Measurements from ENCODE around the gene LDHA. TPM values are rescaled to one million over a fixed set of nuclear protein-coding genes. Genes with fewer than 3 reads are reported as not detected.

The LDHA gene
- total and polyA plus RNA-seq, 2 of the 13 experiments (the other 11 are each of a cell fraction or from before 2014, with no cell fraction given), result 805 to 1,547 TPM

GRCh38 chr11:18395735-18396504, 1.6 kb downstream of the LDHA start (continued):
- TF ChIP-seq HES4 (CRISPR knock-in tag; IDR thresholded peaks at IDR 0.05; ENCODE audit: borderline replicate concordance), result 0 out of 2 replicates have a peak, but pooled peaks have one; percentile 22
- peak; percentile 99 for TF ChIP-seq ZNF343 (CRISPR knock-in tag; IDR thresholded peaks at IDR 0.05)
- TF ChIP-seq NCOR1 (IDR thresholded peaks at IDR 0.05; ENCODE audit: borderline replicate concordance, low read length), result peak; percentile 55
- TF ChIP-seq IRF9 (CRISPR knock-in tag; IDR thresholded peaks at IDR 0.05; ENCODE audit: borderline replicate concordance), result no peak
- TF ChIP-seq IRX3 (CRISPR knock-in tag; IDR thresholded peaks at IDR 0.05; ENCODE audit: borderline replicate concordance, low read depth), result peak; percentile 58; the same call in 1 of the 2 replicates
- peak; percentile 35; the same call in 1 of the 2 replicates for TF ChIP-seq FOXA3 (CRISPR knock-in tag; IDR thresholded peaks at IDR 0.05)
- TF ChIP-seq UBTF (CRISPR knock-in tag; IDR thresholded peaks at IDR 0.05), result peak; percentile 82
- TF ChIP-seq, protein P1, sequence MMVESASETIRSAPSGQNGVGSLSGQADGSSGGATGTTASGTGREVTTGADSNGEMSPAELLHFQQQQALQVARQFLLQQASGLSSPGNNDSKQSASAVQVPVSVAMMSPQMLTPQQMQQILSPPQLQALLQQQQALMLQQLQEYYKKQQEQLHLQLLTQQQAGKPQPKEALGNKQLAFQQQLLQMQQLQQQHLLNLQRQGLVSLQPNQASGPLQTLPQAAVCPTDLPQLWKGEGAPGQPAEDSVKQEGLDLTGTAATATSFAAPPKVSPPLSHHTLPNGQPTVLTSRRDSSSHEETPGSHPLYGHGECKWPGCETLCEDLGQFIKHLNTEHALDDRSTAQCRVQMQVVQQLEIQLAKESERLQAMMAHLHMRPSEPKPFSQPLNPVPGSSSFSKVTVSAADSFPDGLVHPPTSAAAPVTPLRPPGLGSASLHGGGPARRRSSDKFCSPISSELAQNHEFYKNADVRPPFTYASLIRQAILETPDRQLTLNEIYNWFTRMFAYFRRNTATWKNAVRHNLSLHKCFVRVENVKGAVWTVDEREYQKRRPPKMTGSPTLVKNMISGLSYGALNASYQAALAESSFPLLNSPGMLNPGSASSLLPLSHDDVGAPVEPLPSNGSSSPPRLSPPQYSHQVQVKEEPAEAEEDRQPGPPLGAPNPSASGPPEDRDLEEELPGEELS (CRISPR knock-in tag; IDR thresholded peaks at IDR 0.05), result peak; percentile 23; the same call in 1 of the 2 replicates
- peak; percentile 71 for TF ChIP-seq ZC3H13 (CRISPR knock-in tag; IDR thresholded peaks at IDR 0.05)
- peak; percentile 65 for TF ChIP-seq DMAP1 (CRISPR knock-in tag; IDR thresholded peaks at IDR 0.05)
- TF ChIP-seq SSRP1 (CRISPR knock-in tag; IDR thresholded peaks at IDR 0.05), result 0 out of 2 replicates have a peak, but pooled peaks have one; percentile 47
- TF ChIP-seq ZBTB33 (CRISPR knock-in tag; IDR thresholded peaks at IDR 0.05), result no peak
- TF ChIP-seq, protein P2, sequence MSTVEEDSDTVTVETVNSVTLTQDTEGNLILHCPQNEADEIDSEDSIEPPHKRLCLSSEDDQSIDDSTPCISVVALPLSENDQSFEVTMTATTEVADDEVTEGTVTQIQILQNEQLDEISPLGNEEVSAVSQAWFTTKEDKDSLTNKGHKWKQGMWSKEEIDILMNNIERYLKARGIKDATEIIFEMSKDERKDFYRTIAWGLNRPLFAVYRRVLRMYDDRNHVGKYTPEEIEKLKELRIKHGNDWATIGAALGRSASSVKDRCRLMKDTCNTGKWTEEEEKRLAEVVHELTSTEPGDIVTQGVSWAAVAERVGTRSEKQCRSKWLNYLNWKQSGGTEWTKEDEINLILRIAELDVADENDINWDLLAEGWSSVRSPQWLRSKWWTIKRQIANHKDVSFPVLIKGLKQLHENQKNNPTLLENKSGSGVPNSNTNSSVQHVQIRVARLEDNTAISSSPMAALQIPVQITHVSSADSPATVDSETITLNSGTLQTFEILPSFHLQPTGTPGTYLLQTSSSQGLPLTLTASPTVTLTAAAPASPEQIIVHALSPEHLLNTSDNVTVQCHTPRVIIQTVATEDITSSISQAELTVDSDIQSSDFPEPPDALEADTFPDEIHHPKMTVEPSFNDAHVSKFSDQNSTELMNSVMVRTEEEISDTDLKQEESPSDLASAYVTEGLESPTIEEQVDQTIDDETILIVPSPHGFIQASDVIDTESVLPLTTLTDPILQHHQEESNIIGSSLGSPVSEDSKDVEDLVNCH (CRISPR knock-in tag; IDR thresholded peaks at IDR 0.05), result peak; percentile 35; the same call in 1 of the 2 replicates
- TF ChIP-seq DDIT3 (CRISPR knock-in tag; IDR thresholded peaks at IDR 0.05), result no peak
- TF ChIP-seq ZNF543 (CRISPR knock-in tag; IDR thresholded peaks at IDR 0.05), result peak; percentile 87
- TF ChIP-seq ZNF572 (CRISPR knock-in tag; IDR thresholded peaks at IDR 0.05), result peak; percentile 23; the same call in 1 of the 2 replicates
- TF ChIP-seq POLR2G (IDR thresholded peaks at IDR 0.05; ENCODE audit: low read depth, low read length), result peak; percentile 80
